ENCODE results near the gene SETD9. TPM values are rescaled to one million over a fixed set of nuclear protein-coding genes. Genes with fewer than 3 reads are reported as not detected.

SETD9 gene
- total and polyA plus RNA-seq, 2 of the 13 experiments (the other 11 are each of a cell fraction or from before 2014, with no cell fraction given) = 4.8 to 17.8 TPM

DNA sequence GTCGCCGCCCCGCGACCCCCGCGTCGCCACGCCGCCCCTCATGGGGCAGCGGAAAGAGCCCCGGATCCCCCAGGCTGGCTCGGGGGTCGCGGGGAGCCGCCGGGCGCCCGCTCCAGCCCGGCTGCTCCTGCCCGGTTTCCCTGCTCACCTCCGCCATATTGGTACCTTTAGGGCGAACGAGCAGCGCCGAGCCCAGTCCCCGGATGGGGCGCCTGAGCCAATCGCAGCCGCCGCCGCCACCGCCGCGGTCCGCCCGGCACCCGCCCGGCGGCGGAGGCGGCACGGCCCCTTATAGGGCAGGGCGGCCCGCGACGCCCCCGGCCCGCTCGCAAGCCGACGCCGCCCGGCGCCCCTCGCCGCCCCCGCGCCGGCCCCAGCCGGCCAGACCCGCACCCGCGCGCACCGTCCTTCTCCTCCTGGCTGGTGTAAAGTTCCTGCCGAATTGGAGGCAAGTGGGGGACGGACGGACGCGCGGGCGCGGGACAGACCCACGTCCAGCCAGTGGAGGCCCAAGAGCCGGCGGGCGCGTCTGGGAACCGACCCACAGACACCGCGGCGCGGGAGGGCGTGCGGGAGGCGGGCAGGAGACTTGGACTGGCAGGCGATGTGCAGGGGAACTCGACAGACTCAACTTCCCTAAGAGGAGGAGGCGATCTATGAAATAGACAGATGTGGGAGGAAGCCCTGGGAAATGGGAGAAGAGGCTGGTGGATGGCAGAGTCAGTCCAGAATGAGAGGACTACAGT is 42.7 kb downstream of the SETD9 start, which contains the start of gene MIER3 (continued):
- no peak for TF ChIP-seq SNAI1 (CRISPR knock-in tag; IDR thresholded peaks at IDR 0.05; ENCODE audit: borderline replicate concordance)
- TF ChIP-seq, protein P1, sequence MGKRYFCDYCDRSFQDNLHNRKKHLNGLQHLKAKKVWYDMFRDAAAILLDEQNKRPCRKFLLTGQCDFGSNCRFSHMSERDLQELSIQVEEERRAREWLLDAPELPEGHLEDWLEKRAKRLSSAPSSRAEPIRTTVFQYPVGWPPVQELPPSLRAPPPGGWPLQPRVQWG (CRISPR knock-in tag; IDR thresholded peaks at IDR 0.05; ENCODE audit: borderline replicate concordance, low read depth) = no peak
- TF ChIP-seq, protein P2, sequence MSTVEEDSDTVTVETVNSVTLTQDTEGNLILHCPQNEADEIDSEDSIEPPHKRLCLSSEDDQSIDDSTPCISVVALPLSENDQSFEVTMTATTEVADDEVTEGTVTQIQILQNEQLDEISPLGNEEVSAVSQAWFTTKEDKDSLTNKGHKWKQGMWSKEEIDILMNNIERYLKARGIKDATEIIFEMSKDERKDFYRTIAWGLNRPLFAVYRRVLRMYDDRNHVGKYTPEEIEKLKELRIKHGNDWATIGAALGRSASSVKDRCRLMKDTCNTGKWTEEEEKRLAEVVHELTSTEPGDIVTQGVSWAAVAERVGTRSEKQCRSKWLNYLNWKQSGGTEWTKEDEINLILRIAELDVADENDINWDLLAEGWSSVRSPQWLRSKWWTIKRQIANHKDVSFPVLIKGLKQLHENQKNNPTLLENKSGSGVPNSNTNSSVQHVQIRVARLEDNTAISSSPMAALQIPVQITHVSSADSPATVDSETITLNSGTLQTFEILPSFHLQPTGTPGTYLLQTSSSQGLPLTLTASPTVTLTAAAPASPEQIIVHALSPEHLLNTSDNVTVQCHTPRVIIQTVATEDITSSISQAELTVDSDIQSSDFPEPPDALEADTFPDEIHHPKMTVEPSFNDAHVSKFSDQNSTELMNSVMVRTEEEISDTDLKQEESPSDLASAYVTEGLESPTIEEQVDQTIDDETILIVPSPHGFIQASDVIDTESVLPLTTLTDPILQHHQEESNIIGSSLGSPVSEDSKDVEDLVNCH (CRISPR knock-in tag; IDR thresholded peaks at IDR 0.05) = peak; percentile 42; the same call in 1 of the 2 replicates
- TF ChIP-seq TFAP4 (IDR thresholded peaks at IDR 0.05; ENCODE audit: borderline replicate concordance, low read depth) = no peak
- no peak for TF ChIP-seq FOXM1 (CRISPR knock-in tag; IDR thresholded peaks at IDR 0.05)
- TF ChIP-seq E2F2 (CRISPR knock-in tag; IDR thresholded peaks at IDR 0.05; ENCODE audit: borderline replicate concordance) = no peak
- TF ChIP-seq NFKB2 (CRISPR knock-in tag; IDR thresholded peaks at IDR 0.05; ENCODE audit: borderline replicate concordance) = no peak
- TF ChIP-seq, protein P3, sequence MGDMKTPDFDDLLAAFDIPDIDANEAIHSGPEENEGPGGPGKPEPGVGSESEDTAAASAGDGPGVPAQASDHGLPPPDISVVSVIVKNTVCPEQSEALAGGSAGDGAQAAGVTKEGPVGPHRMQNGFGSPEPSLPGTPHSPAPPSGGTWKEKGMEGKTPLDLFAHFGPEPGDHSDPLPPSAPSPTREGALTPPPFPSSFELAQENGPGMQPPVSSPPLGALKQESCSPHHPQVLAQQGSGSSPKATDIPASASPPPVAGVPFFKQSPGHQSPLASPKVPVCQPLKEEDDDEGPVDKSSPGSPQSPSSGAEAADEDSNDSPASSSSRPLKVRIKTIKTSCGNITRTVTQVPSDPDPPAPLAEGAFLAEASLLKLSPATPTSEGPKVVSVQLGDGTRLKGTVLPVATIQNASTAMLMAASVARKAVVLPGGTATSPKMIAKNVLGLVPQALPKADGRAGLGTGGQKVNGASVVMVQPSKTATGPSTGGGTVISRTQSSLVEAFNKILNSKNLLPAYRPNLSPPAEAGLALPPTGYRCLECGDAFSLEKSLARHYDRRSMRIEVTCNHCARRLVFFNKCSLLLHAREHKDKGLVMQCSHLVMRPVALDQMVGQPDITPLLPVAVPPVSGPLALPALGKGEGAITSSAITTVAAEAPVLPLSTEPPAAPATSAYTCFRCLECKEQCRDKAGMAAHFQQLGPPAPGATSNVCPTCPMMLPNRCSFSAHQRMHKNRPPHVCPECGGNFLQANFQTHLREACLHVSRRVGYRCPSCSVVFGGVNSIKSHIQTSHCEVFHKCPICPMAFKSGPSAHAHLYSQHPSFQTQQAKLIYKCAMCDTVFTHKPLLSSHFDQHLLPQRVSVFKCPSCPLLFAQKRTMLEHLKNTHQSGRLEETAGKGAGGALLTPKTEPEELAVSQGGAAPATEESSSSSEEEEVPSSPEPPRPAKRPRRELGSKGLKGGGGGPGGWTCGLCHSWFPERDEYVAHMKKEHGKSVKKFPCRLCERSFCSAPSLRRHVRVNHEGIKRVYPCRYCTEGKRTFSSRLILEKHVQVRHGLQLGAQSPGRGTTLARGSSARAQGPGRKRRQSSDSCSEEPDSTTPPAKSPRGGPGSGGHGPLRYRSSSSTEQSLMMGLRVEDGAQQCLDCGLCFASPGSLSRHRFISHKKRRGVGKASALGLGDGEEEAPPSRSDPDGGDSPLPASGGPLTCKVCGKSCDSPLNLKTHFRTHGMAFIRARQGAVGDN (CRISPR knock-in tag; IDR thresholded peaks at IDR 0.05) = peak; percentile 61
- TF ChIP-seq ZMYM4 (CRISPR knock-in tag; IDR thresholded peaks at IDR 0.05) = 0 out of 2 replicates have a peak, but pooled peaks have one; percentile 21
- TF ChIP-seq, protein P4, sequence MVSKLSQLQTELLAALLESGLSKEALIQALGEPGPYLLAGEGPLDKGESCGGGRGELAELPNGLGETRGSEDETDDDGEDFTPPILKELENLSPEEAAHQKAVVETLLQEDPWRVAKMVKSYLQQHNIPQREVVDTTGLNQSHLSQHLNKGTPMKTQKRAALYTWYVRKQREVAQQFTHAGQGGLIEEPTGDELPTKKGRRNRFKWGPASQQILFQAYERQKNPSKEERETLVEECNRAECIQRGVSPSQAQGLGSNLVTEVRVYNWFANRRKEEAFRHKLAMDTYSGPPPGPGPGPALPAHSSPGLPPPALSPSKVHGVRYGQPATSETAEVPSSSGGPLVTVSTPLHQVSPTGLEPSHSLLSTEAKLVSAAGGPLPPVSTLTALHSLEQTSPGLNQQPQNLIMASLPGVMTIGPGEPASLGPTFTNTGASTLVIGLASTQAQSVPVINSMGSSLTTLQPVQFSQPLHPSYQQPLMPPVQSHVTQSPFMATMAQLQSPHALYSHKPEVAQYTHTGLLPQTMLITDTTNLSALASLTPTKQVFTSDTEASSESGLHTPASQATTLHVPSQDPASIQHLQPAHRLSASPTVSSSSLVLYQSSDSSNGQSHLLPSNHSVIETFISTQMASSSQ (IDR thresholded peaks at IDR 0.05; ENCODE audit: low read depth) = no peak
- TF ChIP-seq, protein P4 (CRISPR knock-in tag; IDR thresholded peaks at IDR 0.05; ENCODE audit: borderline replicate concordance) = 0 out of 2 replicates have a peak, but pooled peaks have one; percentile 23
- TF ChIP-seq KMT2B (CRISPR knock-in tag; IDR thresholded peaks at IDR 0.05) = 0 out of 2 replicates have a peak, but pooled peaks have one; percentile 18
- TF ChIP-seq ZNF883 (CRISPR knock-in tag; IDR thresholded peaks at IDR 0.05; ENCODE audit: not compliant biosample characterization) = no peak
- no peak for TF ChIP-seq HDAC1 (CRISPR knock-in tag; IDR thresholded peaks at IDR 0.05)
- TF ChIP-seq SRY (CRISPR knock-in tag; IDR thresholded peaks at IDR 0.05) = no peak

All from HepG2 (cell line).